HG03064 (cell line): Measurements from ENCODE around the gene CNKSR3.

Experiments
- ATAC-seq: cut with Tn5 transposase; IDR thresholded peaks from one replicate; pipeline ENCODE4 v1.9.1; 2021; ENCODE audit warnings: low read depth; ENCODE audit not compliant: unreplicated experiment

Gene CNKSR3

DNA sequence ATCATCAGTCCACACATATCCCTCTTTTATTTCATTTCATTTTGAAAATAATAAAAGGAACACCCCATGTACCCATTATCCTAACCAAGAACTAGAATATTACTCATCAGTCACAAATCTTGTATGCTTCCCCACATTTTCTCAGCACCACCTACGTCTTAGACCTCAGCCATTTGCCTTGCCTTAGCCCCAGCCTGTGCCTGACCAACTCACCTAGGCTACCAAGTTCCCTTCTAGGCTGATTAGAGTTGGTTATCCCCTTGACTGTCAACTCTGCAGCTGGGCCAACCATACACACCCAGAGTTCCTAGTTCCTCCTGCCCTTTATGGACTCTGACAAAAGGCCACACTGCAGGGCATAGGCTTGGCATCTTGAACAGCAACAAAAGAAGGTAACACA, 120.5 kb downstream of the CNKSR3 start:
- ATAC-seq: no peak

DNA sequence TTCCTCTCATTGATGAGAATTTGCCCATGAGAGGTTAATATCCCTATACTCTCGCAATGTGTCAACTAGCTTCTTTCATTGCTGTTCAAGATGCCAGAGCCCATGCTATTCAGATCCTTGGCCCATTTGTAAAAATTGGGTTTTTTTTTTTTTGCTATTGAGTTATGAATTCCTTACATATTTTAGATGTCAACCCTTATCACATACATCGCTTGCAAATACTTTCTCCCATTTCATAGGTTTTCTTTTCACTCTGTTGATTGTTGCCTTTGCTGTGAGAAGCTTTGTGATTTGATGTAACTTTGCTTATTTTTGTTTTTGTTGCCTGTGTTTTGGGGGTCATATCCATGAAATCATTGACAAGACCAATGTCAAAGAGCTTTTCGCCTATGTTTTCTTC, 121.7 kb downstream of the CNKSR3 start:
- ATAC-seq: no peak

DNA sequence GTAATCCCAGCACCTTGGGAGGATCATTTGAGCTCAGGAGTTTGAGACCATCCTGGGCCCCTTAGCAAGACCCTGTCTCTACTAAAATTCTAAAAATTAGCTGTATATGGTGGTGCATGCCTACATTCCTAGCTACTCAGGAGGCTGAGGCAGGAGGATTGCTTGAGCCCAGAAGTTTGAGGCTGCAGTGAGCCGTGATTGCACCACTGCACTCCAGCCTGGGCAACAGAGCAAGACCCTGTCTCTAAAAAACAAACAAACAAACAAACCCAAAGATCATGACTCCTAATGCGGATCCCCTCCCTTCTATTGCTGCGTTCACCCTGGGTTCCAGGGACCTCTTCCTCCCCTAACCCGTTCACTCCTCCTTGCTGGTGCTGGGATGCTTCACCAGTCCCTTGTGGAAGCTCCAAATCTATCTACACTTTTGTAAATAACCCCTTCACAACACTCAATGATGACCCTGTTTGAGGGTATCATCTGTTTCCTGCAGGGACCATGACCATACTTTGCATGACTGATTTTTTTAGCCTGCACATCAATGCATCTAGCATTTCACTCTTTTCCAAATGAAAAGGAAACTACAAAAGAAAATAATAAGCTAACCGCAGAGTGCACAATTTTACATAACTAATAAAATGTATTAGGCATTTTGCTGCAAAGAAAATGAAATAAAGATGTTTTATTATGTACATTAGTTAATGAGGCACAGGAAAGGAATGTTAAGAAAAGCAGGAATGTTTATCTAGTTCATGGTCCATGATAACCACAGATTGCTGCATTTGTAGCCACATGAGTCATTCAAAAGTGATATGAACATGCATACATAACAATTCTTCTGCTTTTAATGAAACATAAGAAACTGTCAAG, 123.4 kb downstream of the CNKSR3 start:
- ATAC-seq: no peak

DNA sequence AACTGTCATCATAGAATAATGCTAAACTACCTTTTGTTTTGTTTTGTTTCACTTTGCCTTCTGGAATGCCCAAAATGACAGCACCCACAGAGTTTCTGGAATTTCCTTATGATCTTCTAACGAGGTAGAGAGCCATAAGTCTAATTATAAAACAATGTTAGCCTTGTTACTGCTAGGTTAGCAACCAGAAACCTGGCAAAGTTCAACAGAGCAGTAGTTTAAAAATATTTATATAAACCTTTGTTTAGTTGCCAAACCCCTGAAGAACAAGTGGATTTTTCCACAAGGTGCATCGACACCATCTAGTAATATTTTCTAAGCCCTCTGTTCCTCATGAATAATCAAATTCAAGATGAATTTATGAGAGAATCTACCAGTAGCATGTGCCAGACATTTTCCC, 126.3 kb downstream of the CNKSR3 start:
- no peak for ATAC-seq

DNA sequence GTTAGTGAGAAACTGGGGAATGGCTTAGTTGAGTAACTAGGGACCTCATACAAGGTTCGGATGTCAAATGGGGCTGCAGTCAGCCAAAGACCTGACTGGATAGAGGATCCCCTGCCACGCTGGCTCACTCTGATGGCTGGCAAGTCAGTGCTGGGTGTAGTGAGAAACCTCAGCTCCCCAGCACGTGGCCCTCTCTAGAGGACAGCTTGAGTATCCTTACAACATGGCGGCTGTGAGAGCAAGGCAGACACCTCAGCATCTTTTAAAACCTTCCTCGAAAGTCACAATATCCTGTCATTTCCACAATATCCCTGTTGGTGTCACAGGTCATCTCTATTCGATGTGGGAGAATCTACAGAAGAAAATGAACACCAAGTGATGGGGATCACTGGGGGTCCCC, 127.2 kb downstream of the CNKSR3 start:
- ATAC-seq: no peak

DNA sequence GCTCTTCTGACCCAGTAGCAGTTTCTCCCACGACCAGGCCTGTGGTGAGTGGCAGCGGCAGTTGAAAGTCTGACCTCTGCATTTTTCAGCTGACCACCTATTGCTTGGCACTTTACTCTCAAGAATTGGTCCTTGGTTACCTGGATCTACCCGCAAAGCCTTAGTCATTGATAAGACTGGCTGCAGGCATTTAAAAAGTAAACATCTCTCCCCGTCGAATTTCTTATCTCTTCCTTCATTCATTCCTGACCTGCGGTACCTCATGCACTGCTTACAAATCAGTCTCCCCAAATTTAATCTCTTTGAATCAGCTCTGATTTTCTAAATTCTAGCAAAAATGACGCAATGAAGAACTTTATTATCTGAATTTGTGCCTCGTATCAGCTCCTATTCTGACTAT, 127.7 kb downstream of the CNKSR3 start:
- ATAC-seq: no peak

DNA sequence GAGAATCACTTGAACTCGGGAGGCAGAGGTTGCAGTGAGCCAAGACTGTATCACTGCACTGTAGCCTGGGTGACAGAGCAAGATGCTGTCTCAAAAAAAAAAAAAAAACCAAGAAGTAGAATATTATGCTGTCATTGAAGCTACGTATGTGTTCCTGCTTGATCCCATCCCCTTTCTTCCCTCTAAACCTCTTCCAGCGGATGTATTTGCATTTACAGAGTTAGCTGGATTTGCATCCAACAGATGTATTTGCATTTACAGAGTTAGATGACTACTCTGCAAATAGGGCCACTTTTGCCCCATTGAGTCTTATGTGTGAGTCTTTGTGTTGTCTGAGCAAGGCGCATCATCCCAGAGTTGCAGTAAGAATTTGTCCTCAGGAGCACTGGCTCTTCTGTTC, 128.9 kb downstream of the CNKSR3 start:
- ATAC-seq: no peak

DNA sequence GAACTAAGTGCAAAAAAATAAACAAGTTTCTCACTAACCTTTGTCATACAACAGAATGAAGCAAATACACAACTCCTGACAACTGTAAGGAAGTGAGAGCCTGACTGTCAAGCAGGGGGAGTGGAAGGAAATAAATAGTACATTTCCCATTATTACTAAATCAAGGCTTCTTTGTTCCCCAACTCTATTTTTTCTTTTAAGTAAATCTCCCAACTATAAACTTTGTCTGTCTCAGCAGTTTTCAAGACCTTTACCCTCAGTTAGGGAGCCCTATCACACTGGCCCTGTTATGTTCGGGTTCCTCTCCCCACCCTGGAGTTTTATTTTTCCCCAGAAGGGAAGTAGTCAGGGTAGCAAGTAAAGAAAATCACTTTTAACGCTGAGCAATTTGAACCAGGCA, 129.7 kb downstream of the CNKSR3 start:
- no peak for ATAC-seq

DNA sequence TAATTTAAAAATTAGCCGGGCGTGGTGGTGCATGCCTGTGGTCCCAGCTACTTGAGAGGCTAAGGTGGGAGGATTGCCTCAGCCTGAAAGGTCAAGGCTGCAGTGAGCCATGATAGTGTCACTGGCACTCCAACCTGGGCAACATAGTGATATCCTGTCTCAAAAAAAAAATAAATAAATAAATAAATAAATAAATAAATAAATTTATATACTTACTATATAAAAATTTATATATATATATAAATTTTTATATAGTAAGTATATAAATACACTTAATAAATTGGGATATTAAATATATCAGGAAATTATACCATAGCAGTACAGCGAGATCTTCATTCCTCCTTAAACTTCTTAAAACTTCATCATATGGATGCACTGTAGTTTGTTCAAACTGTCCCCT, 130.9 kb downstream of the CNKSR3 start:
- no peak for ATAC-seq

DNA sequence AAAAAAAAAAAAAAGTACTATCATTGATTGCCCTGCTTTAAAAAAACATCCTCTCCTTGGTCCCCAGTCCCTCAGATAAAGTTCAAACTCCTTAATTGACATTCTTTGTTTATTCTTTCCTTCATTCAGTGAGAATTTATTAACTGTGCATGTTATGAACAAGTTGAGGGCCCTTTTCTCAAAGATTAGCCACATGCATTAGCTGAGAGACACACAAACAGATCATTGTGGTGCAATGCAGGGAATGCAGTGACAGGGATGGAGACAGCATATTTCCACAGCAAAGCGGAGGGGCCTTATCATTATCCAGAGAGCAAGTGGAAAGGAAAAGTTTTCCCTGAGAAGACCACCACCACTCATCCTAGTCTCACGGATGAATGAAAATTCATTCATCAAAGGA, 132.0 kb downstream of the CNKSR3 start:
- ATAC-seq: no peak

DNA sequence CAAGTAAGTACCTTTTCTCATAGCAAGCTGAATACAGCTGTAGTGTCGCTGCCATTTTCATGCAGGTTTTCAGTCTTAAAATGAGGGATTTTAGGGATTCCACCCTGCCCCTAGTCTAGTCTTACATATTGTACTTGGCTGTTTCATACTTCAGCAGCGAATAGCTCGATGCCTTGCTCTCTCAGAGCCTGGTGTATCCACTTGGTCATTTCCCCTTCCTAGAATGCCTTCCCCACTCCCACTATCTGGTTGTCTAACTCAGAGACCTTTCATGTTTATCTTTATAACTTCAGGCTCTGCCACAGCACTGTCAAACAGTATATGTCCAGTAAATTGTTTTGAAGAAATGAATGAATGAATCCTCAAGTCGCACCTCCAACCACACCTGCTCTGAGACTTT, 132.8 kb downstream of the CNKSR3 start:
- no peak for ATAC-seq

DNA sequence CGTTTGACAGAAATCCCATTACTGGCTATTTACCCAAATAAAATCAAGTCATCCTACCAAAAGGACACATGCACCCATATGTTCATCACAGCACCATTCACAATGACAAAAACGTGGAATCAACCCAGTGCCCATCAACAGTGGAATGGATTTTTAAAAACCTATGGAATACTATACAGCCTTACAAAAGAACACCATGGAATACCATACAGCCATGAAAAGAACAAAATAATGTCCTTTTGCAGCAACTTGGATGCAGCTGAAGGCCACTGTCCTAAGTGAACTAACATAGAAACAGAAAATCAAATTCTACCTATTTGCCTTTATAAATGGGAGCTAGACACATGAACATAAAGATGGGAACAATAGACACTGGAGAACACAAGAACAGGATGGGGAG, 136.5 kb downstream of the CNKSR3 start:
- ATAC-seq: no peak

DNA sequence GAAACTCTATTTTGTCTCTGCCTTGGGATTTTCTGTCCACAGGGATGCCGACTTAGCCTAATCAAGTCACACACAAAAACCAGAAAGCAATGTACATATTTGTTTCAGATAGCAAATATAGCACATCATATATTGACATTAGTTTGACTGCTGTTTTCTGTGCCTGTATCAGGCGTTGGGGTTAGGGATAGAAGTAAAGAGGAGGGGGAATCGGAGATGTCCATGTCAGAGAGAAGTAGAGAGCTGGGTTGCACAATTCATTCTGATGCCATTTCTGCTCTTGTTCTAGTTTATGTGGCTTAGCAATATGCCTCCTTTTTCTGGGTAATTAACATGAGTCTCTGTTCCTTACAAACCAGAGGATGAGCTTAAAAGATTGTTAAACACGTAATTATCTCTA, 139.2 kb downstream of the CNKSR3 start:
- ATAC-seq: no peak

DNA sequence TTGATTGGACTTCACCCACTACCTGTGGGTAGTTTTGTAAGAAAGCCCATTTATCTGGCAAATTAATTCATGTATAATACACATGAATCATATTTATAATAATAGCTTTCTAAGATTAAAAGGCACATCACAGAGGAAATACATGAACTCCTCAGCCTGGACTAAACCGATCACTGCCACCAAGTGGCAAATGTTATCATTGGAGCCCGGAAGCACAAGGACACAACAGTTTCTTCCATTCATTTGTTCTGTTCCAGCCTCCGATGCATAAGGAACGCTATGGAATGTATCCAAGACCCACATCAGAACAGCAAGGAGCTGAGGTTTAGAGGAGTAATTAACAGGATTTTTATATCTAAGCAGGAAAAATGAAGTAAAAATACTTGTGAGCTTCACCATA, 139.9 kb downstream of the CNKSR3 start:
- ATAC-seq: peak; percentile 81

DNA sequence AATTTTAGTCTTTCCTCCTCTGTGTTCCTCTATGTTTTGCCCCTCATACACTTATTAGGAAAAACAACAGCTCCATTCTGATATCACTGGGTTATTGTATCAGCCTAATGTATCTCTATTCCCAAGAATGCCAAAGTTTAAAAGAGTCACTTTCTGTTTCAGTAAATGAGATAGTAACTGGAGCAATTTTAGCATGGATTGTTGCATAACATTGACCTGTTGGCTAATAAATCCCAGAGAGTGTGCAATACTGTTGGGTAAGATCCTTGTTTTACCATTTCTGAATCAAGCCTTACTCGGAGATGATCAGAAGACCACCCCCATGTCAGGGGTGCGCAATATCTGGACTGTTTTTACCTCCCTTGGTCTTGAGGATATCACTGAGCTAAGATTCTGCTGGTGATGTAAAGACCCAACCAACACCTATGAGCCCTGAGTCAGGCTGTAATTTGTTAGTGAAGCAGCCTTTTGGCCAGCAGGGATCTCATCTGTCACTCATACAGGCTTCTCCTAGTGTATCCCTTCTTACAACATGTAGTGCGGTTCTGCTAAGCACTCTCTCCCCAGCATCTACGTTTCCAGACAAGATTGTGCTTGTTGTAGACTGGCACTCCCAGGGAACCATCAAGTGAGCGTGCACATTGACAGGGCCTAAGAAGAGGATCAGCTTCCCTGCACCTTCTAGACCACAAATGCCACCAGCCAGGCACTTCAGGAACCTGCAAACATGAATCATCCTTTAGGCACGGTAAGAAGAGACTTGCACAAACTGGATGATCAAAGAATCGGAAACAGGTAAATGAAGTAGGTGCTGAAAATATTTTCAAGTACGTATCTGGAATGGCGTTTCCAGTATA, 142.4 kb downstream of the CNKSR3 start:
- no peak for ATAC-seq

DNA sequence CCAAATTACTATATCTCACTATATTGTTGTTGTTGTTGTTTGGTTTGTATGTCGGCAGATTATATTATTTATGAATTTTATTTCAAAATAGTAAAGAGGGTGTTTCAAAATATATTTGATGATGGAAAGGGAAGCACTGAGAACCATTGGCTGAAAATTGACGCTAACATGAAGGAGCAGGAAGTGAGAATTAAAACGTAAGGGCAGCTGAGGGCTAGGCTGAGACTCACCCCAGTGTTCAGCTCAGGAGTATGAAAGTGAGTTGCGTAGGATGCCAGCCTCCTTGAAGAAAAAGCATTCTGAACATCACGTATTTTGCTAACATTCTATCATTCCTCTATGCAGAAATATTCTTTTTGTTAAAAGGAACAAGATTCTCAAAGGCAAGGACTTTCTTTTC, 143.1 kb downstream of the CNKSR3 start:
- ATAC-seq: no peak

DNA sequence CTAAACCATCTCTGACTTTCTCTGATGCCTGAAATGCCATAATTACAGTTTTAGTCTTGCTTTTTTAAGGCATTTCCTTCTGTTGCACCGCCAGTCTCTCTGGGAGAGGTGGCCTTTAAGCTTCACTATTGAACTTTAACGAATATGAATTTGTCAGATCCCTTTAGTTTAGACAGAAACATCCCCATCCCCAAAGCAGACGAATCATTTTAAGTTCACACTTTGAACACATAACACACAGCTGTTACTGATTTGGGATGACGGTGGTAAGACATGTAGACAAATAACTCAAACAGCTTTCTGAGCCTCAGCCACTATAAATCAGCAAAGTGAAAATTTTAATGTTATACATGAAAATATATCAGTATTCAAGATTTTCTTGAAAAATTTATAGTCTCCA, 146.7 kb downstream of the CNKSR3 start:
- no peak for ATAC-seq

DNA sequence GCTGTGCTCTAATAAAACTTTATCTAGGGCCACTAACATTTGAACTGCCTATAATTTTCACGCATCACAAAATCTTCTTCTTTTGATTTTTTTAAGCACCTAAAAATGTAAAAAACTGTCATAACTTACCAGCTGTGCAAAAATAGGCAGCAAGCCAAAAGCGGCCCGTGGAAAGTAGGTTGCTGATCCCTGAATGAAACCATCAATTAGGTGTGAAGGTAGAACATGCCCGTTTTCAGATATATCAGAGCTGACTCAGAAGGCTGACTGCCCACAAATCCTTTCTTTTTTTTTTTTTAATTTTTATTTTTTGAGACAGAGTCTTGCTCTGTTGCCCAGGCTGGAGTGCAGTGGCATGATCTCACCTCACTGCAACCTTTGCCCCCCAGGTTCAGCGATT, 149.0 kb downstream of the CNKSR3 start:
- no peak for ATAC-seq

DNA sequence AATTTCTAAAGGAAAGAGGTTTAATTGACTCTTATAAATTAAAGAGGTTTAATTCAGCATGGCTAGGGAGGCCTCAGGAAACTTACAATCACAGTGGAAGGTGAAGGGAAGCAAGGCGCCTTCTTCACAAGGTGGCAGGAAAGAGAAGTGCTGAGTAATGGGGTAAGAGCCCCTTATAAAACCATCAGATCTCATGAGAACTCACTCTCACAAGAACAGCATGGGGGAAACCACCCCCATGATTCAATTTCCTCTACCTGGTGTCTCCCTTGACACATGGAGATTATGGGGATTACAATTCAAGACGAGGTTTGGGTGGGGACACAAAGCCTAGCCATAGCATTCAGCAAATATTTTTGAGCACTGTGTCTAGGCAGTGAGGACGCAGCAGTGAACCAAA, 150.0 kb downstream of the CNKSR3 start:
- no peak for ATAC-seq

DNA sequence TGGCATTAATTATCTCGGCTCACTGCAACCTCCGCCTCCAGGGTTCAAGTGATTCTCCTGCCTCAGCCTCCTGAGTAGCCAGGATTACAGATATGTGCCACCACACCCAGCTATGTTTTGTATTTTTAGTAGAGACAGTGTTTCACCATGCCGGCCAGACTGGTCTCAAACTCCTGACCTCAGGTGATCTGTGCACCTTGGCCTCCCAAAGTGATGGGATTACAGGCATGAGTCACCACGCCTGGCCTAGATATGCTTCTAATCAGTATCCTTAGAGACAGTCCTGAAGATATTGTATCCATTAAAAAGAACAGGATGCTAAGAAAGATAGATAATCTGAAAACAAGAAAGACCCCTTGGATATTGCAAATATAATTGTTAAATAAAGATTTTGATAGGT, 150.8 kb downstream of the CNKSR3 start:
- ATAC-seq: no peak

DNA sequence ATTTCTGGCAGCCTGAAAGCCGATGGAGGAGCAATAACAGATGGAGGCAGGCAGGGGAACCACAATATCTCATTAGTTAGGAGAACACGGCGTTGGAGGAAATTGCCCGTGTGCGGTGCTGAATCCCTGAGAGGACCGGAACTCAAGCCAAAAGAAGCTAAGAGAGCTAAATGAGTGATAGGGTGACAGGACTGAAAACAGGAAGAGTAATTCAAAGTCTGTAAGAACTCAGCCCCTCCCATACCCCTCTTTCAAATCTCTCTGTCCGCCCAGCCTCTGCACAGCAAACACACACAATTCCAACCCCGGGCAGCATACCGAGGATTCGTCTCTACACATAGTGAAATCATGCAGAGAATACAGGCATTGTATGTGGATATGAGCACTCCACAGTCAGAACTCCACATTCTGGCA, 151.3 kb downstream of the CNKSR3 start:
- ATAC-seq: no peak

DNA sequence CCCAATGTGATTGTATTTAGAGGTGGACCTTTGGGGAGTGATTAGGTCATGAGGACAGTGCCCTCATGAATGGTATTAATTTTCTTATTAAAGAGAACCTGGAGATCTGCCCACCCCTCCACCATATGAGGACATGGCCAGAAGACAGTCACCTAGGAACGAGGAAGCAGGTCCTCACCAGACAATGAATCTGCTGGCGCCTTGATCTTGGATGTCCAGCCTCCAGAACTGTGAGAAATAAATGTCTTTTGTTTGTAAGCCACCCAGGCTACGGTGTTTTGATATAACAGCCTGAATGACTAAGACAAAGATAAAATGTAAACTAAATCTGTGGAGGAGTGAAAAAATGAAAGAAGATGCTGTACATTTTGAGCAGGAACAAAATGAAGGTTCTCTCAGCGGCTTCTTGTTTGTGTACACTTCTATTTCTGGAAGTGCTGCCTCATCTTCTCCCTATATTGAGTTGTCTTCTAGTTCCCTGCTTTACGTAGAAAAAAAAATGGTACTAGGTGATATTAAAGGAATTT, 152.4 kb downstream of the CNKSR3 start:
- no peak for ATAC-seq
